ENCODE measurements around the gene SIPA1L3. TPM values are rescaled to one million over a fixed set of nuclear protein-coding genes. Genes with fewer than 3 reads are reported as not detected.

SIPA1L3 gene
- total RNA-seq, 2 donors from 2014 or later: 29.5 to 32.2 TPM

- Mint-ChIP-seq H3K36me3 (ENCODE audit: low read depth) (peaks cover 2% of the 10 kb centered on the region), H3K27ac (no peak overlapping the region), H3K4me3 (no peak overlapping the region), H3K4me1 (peaks cover 6% of the 10 kb centered on the region), H3K27me3 (peaks cover 26% of the 10 kb centered on the region)
- DNase-seq: no peak
- H3K9me3 ChIP-seq (ENCODE audit: control insufficient read depth, low read length, poor library complexity, severe bottlenecking): no peaks in the 10 kb centered on the region
- ATAC-seq: no peak
These were observed 346.1 kb downstream of the SIPA1L3 start for GRCh38 chr19:38252941-38253691.

DNA sequence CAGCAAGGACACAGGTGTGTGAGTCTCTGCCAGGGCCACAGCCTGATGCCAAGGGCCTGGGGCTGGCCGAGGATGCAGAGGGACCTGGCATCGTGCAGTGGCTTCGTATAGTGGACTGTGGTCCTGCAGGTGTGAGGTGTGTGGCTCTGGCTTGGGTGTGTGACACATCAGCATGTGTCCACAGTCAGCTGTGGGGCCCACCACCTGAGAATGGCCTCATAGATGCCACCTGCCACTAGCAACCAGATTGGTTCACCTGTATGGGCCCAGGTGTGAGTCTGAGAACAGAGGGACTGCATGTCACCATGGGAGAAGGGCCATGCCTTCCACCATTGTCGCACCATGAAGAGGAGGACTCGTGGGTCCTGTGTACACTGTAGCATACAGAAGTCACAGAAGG, 346.8 kb downstream of the SIPA1L3 start:
- no peak overlapping the region for H3K4me3 Mint-ChIP-seq

DNA sequence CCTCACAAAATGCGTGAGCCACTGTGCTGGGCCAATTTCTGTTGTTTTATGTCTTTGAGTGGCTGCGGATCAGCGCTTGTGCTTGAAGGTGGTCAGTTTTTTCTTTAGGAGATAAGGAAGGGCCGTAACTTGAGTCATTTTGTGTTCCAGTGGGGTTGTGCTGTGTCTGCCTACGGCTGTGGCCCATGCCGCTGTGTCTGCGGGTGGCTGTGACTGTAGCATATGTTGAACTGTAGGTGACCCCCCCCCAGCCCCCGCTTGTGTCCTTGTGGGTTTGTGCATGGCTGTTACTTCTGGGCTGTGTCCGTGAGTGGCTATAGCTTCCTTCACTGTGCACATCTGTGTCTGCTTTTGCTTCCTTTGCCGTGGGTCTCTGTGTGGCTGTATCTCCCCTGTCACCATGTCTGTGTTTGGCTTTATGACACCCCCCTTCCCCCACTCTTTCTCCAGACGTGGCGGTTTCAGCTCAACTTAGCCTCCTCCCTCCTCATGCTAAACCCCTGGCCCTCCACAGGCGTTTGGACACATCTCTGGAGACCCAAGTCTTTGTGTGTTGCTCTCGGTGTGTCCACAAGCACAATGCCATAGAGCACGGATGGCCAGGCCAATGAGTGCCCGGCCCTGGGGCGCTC, 348.5 kb downstream of the SIPA1L3 start:
- no peaks in the 10 kb centered on the region for H3K9me3 ChIP-seq (ENCODE audit: control insufficient read depth, low read length, poor library complexity, severe bottlenecking)
- Mint-ChIP-seq H3K27ac (no peak overlapping the region), H3K27me3 (peaks cover 26% of the 10 kb centered on the region), H3K4me3 (no peak overlapping the region), H3K4me1 (peaks cover 6% of the 10 kb centered on the region), H3K36me3 (ENCODE audit: low read depth) (peaks cover 2% of the 10 kb centered on the region)
- DNase-seq: no peak
- ATAC-seq: no peak

More for the DNA sequence above, 346.8 kb downstream of the SIPA1L3 start:
- DNase-seq (no peak), ATAC-seq (no peak)
- Mint-ChIP-seq H3K4me1 (peaks cover 6% of the 10 kb centered on the region), H3K27me3 (peaks cover 26% of the 10 kb centered on the region), H3K36me3 (ENCODE audit: low read depth) (peaks cover 2% of the 10 kb centered on the region), H3K27ac (no peak overlapping the region)
- H3K9me3 ChIP-seq (ENCODE audit: control insufficient read depth, low read length, poor library complexity, severe bottlenecking): no peaks in the 10 kb centered on the region

Other genes with a start within 250 kb of the SIPA1L3 start
- gene ZNF607, start 187.4 kb upstream of the SIPA1L3 start, total RNA-seq: 1 to 10 TPM; 3.6 to 5.2 TPM
- gene ZNF573, start 127.6 kb upstream of the SIPA1L3 start, total RNA-seq: 1 to 10 TPM; 8.0 to 9.9 TPM
- not detected for gene WDR87, start 614 bp upstream of the SIPA1L3 start, total RNA-seq

Data from T-helper 17 cell (primary cell).